CD4-positive, alpha-beta T cell treated with Interleukin-10 for 1 hour (primary cell): ENCODE measurements around the gene SMAGP.
"Not testable (repeated sequence)": the region's sequence is repeated elsewhere in the genome, so short reads cannot be mapped to it uniquely, and the experiment has no call there.

Experiments used
- DNase-seq: peaks from one replicate; pipeline ENCODE4 v3.0.0-alpha.2; 2020

The SMAGP gene, protein sequence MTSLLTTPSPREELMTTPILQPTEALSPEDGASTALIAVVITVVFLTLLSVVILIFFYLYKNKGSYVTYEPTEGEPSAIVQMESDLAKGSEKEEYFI

DNA sequence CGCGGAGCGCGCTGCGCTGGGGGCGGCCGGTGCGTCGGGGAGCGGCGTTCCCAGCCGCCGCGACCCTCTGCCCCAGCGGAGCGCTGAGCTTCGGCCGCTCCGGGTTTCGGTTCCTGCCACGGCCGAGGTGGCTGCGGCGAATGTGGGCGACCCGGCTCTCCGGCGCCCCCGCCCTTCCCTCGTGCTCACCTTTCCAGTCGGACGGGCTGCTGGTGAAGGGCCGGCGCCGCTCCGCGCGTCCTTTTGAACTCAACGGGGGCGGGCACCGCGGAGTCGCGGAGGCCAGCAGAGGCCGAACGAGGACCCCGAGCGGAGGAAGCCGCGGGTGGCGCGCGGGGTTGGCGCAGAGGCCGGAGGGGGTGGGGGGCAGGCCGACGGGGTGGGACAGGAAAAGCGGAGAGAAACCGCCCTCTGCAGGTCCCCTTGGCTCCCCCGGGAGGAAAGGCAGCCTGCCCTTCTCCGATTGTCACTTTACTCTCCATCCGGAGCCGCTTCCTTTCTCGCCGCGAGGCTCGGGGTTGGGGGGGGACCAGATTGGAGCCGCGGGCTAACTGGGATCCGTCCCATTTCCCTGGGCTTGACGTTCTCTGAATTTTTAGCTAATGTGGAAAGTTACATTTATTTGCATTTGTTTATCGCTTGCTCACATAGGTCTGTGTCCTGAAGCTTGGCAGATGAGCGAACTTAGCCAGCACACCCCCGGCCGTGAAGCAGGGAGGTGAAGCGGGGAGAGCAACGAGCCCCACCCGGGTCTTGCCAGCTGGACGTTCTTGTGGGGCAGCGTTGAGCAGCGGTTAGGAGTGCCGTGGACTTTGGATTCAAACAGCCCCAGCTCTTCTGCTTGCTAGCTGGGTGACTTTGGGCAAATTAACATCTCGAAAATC, at the start of gene SMAGP:
Gene SMAGP (minus strand): TSS at position 349 of the 884 bp plus-strand sequence. CDS start 1,137 bp downstream, outside the sequence.
- peak; percentile 52 for DNase-seq

DNA sequence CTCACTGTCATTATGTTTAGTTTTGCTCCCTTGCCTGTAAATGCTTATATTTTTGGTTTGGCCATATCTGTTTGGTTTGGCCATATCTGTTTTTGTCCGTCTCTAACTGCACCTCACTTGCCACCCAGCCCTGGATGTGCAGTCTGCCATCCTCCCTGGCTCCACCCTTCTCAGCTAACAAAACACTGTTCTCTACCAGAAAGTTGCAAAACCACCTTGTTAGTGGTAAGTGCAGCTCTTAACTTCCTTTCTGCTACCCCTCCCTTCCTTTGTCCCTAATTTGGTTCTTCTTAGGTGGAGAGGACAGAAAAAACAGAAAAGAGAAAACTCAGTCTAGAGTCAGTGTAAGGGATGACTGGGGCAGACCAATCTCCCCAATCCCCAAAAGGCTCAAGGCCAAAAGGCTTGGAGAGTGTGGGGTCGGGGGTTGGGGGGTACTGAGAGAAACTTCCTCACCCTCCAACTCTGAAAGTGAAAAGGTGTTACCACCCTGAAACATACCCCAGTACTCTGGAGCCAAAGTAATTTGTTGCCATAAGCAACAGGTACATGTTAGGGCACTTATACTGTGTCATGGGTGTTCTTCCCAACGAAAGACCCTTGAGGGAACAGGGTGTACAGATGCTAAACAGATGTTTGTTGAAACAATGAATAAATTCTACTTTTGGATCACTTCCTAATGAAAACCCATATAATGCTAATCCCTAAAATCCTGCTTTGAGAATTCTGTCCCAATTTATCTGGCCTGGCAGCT, 48.8 kb upstream of the SMAGP start:
- DNase-seq, result peak; percentile 73

DNA sequence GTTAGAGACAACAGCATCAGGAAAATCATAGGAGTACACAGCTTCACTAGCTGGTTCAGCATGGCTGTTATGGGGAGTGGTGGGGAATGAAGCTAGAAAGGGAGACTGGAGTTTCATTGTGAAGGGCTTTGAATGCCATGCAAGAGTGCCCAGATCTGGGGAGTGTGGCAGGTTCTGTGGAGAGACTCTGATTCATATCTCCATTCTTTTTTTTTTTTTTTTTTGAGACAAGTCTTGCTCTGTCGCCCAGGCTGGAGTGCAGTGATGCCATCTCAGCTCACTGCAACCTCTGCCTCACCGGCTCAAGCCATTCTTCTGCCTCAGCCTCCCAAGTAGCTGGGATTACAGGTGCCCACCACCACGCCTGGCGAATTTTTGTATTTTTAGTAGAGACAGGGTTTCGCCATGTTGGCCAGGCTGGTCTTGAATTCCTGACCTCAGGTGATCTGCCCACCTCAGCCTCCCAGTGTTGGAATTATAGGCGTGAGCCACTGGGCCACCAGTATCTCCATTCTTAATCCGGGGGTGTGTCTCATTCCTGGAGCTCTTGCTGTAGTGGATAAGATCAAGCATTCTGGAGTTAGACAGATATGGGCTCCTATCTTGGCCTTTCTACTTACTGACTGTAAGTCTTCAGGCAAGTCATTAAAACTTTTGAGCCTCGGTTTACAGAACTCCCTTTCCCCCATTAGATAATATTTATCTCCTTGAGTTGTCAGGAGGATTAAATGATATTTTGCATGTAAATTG, 48.0 kb upstream of the SMAGP start:
- not testable (repeated sequence) for DNase-seq

DNA sequence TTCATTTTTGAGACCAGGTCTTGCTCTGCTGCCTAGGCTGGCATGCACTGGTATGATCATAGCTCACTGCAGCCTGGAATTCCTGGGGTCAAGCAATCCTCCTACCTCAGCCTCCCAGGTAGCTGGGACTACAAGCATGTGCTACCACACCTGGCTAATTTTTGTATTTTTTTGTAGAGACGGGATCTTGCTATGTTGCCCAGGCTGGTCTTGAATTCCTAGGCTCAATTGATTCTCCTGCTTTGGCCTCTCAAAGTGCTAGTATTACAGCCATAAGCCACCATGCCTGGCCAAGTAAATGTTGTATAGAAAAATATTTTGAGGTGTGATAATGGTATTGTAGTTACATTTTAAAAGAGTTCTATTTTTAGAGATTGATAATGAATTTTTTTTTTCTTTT, 41.2 kb upstream of the SMAGP start:
- no peak for DNase-seq

DNA sequence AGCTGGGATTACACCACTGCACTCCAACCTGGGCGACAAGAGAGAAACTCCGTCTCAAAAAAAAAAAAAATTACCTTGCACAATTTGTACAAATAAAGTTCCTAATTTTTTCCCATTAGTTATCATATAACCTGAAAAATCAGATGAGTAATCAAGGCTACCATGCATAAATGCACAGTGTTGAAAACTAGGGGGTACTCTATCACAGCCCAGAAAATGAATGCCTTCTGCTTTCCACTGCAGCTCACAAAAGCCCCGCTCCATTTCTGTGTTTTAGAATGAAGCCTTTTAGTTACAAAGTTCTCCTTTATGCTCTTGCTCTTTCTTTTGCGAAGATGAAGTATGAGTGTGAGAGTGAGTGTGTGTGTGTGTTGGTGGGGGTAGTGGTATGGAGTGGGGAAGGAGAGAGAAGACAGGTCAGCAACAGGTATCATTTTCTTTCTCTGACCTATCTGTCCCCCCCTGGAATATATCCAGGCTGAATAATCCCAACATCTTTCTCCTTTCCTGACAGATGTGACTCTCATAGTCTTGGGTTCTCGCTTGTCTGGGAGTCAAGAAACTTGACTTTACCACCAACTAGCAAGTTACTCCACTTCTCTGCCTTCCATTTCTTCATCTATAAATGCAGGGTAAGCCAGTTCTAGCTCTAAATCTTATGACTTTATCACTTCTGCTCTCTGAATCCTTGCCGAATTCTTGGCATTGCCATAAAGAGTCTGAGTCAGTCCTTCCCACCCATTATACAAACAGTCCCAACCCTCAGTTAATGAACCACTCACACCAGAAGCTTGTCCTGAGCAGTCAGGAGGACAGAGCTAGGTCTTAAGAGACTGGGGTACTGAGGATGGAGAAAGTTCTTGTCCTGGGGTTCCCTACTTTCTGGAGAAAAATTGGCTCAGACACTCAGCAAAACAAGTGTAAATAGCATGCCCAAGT, 37.7 kb upstream of the SMAGP start:
- no peak for DNase-seq

DNA sequence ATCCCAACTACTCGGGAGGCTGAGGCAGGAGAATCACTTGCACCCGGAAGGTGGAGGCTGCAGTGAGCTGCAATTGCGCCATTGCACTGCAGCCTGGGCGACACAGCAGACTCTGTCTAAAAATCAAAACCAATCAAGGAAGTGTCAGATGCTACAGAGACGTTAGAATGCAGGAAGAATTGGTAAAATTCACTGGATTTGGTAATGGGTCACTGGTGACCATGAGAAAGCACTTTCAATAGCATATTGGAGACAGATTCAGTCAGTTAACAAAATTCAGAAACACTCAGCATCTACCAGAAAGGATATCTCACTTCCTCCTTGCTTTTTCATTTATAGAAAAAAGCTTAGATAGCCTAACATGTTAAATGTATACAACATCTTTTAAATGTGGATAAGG, 36.3 kb upstream of the SMAGP start:
- DNase-seq, result no peak

DNA sequence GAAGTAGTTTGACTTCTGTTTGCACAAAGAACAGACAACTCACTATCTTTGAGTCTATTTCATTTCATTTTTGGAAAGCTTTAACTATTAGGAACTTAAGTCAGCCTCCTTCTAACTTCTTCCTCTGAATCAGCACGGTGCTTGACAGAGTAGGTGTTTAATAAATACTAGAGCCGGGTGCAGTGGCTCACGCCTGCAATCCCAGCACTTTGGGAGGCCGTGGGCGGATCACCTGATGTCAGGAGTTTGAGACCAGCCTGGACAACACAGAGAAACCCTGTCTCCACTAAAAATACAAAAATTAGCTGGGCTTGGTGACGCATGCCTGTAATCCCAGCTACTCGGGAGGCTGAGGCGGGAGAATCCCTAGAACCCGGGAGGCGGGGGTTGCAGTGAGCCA, 30.6 kb upstream of the SMAGP start:
- DNase-seq, result not testable (repeated sequence)

DNA sequence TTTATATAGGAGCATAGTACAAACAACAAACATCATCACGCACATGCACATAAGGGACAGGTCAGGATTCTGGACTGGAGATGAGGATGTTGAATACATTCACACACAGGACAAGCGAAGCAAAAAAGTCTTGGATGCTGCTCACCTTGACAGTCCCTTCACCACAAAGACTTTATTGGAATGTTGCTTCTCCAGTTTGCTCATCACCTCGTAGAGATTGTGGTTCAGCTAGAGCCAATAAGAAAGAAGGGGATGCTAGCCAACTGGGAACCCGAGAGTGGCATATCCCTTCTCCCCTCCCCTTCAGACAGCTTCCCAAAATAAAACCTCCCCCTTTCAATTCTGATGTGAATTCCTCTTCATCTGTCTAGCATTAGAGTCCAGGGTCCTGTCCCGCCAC, 25.4 kb upstream of the SMAGP start:
- no peak for DNase-seq

DNA sequence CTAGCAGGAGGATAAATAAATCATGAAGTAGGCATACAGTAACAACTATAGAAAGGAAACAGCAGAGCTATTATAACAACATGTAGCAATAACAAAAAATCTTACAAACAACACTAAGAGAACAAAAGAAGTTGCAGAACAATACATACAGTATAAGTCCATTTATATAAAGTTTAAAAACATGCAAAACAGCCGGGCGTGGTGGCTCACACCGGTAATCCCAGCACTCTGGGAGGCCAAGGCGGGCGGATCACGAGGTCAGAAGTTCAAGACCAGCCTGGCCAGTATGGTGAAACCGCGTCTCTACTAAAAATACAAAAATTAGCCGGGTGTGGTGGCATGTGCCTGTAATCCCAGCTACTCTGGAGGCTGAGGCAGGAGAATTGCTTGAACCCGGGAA, 23.9 kb upstream of the SMAGP start:
- not testable (repeated sequence) for DNase-seq

DNA sequence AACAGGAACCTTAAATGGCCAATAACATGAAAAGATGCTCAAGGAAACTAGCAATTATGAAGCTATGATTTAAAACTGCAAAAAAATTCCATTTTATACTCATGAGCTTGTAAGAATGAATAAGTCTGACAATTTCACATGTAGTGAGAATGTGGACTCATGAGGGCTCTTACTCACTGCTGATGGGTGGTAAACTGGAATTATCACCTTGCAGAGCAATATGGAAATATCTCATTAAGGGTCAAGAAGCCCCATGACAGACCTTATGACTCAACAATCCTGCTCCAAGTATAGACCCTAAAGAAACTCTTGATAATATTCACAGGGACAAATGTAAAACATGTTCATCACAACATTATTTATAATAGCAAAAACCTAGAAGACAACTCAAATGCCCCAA, 23.5 kb upstream of the SMAGP start:
- DNase-seq, result no peak

DNA sequence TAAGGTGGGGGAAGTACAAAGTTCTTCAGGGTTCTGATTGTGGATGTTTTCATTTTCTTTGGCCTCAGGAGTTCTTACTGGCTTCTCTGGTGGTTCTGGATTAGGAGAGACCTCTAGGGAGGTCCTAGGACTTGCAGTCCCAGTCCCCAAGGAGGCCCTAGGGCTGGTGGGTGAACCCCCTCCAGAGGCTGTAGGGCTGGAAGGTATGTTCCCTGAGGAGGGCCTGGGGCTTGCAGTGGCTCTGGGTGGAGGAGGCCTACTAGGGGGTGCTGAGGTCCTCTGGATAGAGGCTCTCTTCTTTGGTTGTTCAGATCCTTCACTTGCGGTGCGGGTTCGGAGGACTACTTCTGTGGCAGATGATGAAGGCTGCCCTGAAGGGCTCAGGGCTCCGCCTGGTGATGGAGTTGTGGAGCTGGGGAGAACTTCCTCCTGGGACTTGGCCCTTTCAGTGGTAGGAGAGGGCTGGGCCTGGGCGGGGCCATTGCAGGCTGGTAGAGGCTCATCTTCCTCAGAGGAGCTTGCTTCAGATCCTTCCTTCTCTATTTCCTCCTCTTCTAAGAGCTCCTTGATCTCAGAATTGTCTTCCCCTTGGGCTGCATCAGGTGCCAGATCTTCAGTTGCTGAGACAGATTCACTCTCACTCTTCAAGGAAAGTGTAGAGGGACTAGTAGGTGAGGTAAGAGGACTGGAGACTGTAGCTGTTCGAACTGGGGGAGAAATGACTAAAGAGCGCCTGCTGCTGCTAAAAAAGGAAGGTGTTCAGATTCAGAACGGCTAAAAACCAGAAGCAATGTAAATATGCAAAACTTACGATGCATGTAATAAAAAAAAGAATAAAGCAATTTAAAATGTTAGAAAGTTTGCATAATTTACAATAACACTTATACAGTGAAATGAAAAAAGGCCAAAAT, 21.6 kb upstream of the SMAGP start:
- DNase-seq, result not testable (repeated sequence)

DNA sequence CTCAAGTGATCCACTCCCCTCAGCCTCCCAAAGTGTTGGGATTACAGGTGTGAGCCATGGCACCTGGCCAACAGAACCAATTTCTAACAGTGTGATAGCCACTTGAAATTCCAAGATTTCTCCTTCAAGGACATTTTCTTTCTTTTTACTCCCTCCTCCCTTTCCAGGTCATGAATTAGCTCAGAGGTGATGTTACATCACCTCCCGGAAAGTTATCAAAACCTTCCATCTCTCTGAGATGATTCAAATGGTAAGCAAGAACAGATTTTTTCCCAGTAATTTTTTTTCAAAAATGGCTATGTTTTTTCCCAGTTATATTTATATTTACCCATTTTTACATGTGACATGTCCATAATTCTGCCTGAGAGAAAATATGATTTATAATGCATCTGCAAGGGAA, 15.6 kb upstream of the SMAGP start:
- no peak for DNase-seq

DNA sequence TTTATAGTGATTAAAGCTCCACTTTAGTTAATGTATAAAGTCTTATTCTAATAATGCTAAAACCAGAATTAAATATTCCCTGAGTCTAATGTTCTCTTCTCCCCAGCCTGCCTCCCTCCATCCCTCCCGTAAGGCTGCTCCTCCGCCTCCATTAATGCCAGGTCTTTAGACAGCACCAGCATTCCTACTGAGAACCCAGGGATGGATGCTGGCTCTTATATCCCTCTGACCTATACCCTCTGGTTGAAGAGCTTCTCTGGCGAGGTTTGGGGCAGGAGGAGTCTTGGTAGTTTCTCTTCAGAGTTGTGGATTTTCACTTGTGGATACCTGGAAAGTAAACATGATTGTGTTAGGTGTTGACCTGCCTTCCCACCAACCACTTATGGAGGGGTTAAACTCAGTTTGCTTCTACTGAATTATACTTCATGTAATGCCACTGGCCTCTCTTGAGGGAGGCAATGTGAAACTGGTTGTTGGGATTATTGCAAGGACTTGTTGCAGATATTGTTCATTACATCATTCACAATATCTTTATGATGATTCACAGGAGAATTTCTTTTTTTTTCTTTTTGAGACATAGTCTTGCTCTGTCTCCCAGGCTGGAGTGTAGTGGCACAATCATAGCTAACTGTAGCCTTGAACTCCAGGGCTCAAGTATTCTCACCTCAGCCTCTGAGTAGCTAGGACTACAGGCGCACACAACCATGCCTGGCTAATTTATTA, 11.1 kb upstream of the SMAGP start:
- no peak for DNase-seq

DNA sequence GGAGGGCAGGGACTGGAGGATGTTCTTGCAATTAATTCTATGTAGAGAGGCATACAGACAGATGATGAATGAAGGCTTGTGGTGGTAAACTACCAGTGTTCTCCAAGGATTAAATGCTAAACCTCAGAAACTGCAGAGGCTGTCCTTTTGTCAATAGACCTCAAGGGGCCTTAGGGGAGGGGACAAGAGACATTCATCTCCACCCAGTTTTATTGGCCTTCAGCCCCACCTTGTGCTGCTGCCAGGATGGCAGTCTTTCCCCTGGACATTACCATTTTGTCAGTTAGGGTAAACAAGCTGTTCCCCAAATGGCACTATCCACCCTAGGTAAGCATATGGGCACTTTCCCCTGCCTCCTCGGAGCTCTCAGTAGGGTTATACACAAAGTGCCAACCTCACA, 4.9 kb upstream of the SMAGP start:
- no peak for DNase-seq

DNA sequence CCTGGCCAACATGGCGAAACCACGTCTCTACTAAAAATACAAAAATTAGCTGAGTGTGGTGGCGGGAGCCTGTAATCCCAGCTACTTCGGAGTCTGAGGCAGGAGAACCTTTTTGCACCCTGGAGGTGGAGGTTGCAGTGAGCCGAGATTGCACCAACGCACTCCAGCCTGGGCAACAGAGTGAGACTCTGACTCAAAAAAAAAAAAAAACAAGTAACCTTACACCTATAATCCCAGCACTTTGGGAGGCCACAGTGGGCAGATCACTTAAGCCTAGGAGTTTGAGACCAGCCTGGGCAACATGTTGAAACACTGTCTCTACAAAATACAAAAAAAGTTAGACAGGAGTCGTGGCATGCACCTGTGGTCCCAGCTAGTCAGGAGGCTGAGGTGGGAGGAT, 2.6 kb upstream of the SMAGP start:
- not testable (repeated sequence) for DNase-seq

DNA sequence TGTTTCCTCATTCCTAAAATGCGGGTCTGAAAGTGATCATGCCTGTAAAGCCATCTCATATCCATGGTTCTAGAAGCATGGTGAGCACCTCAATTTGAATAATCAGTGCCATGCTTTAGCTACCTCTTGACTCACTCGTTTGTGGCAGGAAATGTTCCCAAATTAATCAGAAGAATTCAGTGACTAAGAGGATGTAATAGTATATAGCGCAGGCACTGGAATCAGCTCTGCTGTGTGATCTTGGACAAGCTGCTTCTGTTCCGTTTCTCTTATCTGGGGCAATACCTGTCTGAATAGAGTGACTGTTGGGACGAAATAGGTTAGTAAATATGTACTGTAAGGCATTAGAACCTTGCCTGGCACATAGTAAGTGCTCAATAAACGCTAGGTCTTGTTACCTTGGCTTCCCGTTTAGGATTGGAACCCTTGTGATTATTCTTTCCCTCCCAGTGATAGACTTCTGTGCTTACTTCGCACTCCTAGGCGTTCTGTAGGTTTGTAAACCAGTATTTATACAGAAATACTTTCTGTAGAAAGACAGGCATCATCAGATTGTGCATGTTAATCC, 820 bp upstream of the SMAGP start:
- no peak for DNase-seq

DNA sequence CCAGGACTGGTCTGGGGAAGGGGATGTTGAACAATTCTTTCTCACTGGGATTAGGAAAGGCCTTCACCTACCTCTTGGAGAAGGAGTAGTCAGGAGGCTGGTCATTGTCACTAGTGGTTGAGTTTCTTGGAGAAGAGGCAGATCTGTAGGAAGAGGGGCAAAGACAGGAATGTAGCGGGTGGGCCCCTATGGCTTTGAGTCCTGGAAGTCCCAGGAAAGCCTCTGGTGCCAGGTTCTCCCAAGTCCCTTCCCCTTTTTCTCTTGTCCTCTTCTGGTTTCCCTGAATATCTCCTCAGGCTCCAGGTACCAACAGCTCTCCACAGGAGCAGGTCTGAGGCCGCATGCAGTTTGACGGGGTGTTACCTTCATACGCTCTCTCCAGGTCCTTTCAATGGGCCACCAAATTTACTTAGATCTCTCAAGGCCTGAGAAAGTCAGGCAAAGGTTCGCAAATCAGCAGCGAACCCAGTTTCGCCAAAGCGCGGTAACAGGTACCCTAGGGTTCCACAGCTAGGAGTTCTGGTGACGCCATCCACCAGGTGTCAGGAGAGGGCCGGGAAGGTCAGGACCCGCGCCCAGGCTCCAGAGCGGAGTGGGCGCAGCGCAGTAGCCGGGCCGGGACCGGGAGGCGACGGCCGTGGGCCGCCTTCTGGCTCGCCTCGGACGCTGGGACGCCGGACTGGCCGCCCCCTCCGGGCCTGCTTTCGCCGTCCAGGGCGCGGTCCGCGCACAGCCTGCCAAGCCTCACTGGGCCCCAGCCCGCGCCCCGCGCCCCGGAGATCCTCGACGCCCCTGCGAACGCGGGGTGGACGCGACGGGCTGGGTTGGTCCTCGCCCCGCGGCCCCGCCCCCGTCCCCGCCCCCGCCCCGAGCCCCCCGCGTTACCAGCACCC, 795 bp downstream of the SMAGP start:
- DNase-seq, result peak; percentile 70

DNA sequence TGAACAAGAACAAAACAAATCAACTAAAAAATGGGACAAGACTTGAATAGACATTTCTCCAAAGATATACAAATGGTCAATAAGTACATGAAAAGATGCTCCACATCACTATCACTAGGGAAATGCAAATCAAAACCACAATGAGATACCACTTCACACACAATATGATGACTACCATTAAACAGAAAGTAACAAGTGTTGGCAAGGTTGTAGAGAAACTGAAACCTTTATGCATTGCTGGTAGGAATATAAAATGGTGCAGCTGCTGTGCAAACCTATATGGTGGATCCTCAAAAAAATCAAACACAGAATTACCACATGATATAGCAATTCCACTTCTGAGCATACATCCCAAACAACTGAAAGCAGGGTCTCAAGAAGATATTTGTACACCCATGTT, 5.2 kb downstream of the SMAGP start:
- peak; percentile 51 for DNase-seq

DNA sequence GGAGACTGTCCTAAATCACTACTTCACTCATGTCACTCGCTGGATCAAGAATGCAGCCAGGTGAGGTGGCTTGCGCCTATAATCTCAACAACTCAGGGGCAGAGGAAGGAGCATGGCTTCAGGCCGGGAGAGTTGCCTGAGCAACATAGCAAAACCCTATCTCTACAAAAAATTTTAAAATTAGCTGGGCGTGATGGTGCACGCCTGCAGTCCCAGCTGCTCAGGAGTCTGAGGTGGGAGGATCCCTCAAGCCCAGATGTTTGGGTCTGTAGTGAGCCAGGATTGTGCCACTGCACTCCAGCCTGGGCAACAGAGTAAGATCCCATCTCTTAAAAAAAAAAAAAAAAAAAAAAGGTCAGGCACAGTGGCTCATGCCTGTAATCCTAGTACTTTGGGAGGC, 5.9 kb downstream of the SMAGP start:
- no peak for DNase-seq
